ENCODE results near the gene PDGFRB. TPM values are rescaled to one million over a fixed set of nuclear protein-coding genes. Genes with fewer than 3 reads are reported as not detected.

Gene PDGFRB
- total RNA-seq, 1 experiment from 2014 or later = 1.8 TPM

- in situ Hi-C loops (cut with HindIII; ENCODE audit: low pct_unique_long_range_greater_than_20kb, low sequenced_read_pairs) = no loop called here
- H3K27me3 ChIP-seq (ENCODE audit: control insufficient read depth, insufficient read depth, low read length) = no peaks in the 10 kb centered on the region; the same call in 1 of the 2 replicates
- ChIA-PET CTCF (no interaction called here), POLR2A (no interaction called here)
- H3K9me3 ChIP-seq (ENCODE audit: control insufficient read depth, insufficient read depth, low read depth, low read length) = no peaks in the 10 kb centered on the region
- no peak overlapping the region for H3K4me3 ChIP-seq (ENCODE audit: low read depth in 2 of 2, low read length in 2 of 2)
- TF ChIP-seq TCF7L2 (IDR thresholded peaks at IDR 0.05; ENCODE audit: low read depth, low read length) = no peak
- no peak for TF ChIP-seq REST (IDR thresholded peaks at IDR 0.05; ENCODE audit: insufficient read depth in 1 of 2, low read depth in 2 of 2, low read length in 1 of 2)
- no peak for TF ChIP-seq CTCF (IDR thresholded peaks at IDR 0.05)
- TF ChIP-seq SIN3A (IDR thresholded peaks at IDR 0.05; ENCODE audit: borderline replicate concordance, insufficient read depth, low read depth, low read length) = no peak
- no peak for TF ChIP-seq POLR2AphosphoS5 (IDR thresholded peaks at IDR 0.05; ENCODE audit: low read depth, low read length)
- intact Hi-C loops (cut with micrococcal nuclease; ENCODE audit: unreplicated experiment) = no loop called here
- no peak overlapping the region for H3K27ac ChIP-seq (ENCODE audit: low read length)
- no TSS peak for BruUV-seq (replicated peaks)
- ATAC-seq (no peak), DNase-seq (ENCODE audit: low read depth, low spot score) (no peak)
- no peaks in the 10 kb centered on the region for H3K4me1 ChIP-seq (ENCODE audit: control insufficient read depth, insufficient read depth, low read length)
- no peaks in the 10 kb centered on the region for H3K36me3 ChIP-seq (ENCODE audit: control insufficient read depth, insufficient read depth, low read length)
These were observed 28.4 kb upstream of the PDGFRB start for GRCh38 chr5:150184006-150184405.

GRCh38 chr5:150183436-150183835 lies 27.8 kb upstream of the PDGFRB start:
- BruUV-seq (replicated peaks) = no TSS peak
- intact Hi-C loops (cut with micrococcal nuclease; ENCODE audit: unreplicated experiment) = no loop called here
- no peak for ATAC-seq
- no peak for DNase-seq (ENCODE audit: low read depth, low spot score)
- no peak overlapping the region for H3K4me3 ChIP-seq (ENCODE audit: low read depth in 2 of 2, low read length in 2 of 2)
- no peaks in the 10 kb centered on the region; the same call in 1 of the 2 replicates for H3K27me3 ChIP-seq (ENCODE audit: control insufficient read depth, insufficient read depth, low read length)
- no peaks in the 10 kb centered on the region for H3K9me3 ChIP-seq (ENCODE audit: control insufficient read depth, insufficient read depth, low read depth, low read length)
- no peak overlapping the region for H3K27ac ChIP-seq (ENCODE audit: low read length)
- H3K4me1 ChIP-seq (ENCODE audit: control insufficient read depth, insufficient read depth, low read length) = no peaks in the 10 kb centered on the region
- no peaks in the 10 kb centered on the region for H3K36me3 ChIP-seq (ENCODE audit: control insufficient read depth, insufficient read depth, low read length)
- ChIA-PET POLR2A (no interaction called here), CTCF (no interaction called here)
- TF ChIP-seq TCF7L2 (IDR thresholded peaks at IDR 0.05; ENCODE audit: low read depth, low read length) (no peak), SIN3A (IDR thresholded peaks at IDR 0.05; ENCODE audit: borderline replicate concordance, insufficient read depth, low read depth, low read length) (no peak), REST (IDR thresholded peaks at IDR 0.05; ENCODE audit: insufficient read depth in 1 of 2, low read depth in 2 of 2, low read length in 1 of 2) (no peak), POLR2AphosphoS5 (IDR thresholded peaks at IDR 0.05; ENCODE audit: low read depth, low read length) (no peak), CTCF (IDR thresholded peaks at IDR 0.05) (no peak)
- in situ Hi-C loops (cut with HindIII; ENCODE audit: low pct_unique_long_range_greater_than_20kb, low sequenced_read_pairs) = no loop called here
